Endodermal cell (in vitro differentiated cells): Measurements from ENCODE around the gene MRPL11. TPM values are rescaled to one million over a fixed set of nuclear protein-coding genes. Genes with fewer than 3 reads are reported as not detected.

ENCODE experiments used
- DNase-seq: peaks from one replicate; pipeline ENCODE4 v3.0.0-alpha.2; 2017
- H3K27ac ChIP-seq: 2 replicates; pipeline ENCODE4 v1.5.1; 2013; ENCODE audit warnings: mild to moderate bottlenecking, low read depth, low read length, moderate library complexity
- H3K27me3 ChIP-seq: 2 replicates; pipeline ENCODE4 v1.6.1; 2013; ENCODE audit warnings: mild to moderate bottlenecking, low read length, moderate library complexity; ENCODE audit not compliant: insufficient read depth, control insufficient read depth, poor library complexity, severe bottlenecking
- H3K36me3 ChIP-seq: 2 replicates; pipeline ENCODE4 v1.7.0; 2013; ENCODE audit warnings: mild to moderate bottlenecking, low read length, moderate library complexity; ENCODE audit not compliant: control insufficient read depth, insufficient read depth
- H3K4me1 ChIP-seq: one replicate; pipeline ENCODE4 v1.7.0; 2013; ENCODE audit warnings: low read length; ENCODE audit not compliant: control insufficient read depth, insufficient read depth
- H3K4me3 ChIP-seq: 2 replicates; pipeline ENCODE4 v1.5.1; 2013; ENCODE audit warnings: mild to moderate bottlenecking, low read length, moderate library complexity
- H3K9ac ChIP-seq: 2 replicates; pipeline ENCODE4 v1.6.1; 2013; ENCODE audit warnings: mild to moderate bottlenecking, low read length, moderate library complexity; ENCODE audit not compliant: poor library complexity, severe bottlenecking; ENCODE audit errors: extremely low read depth
- H3K9me3 ChIP-seq: 2 replicates; pipeline ENCODE4 v1.6.1; 2013; ENCODE audit warnings: mild to moderate bottlenecking, low read length, moderate library complexity; ENCODE audit not compliant: control insufficient read depth
- H3K27ac Mint-ChIP-seq: 2 replicates; pipeline ENCODE4 v1.8.0; 2020; ENCODE audit warnings: mixed read lengths
- H3K27me3 Mint-ChIP-seq: 2 replicates; pipeline ENCODE4 v1.8.0; 2021; ENCODE audit warnings: mild to moderate bottlenecking, mixed read lengths; ENCODE audit not compliant: insufficient read depth
- H3K36me3 Mint-ChIP-seq: 2 replicates; pipeline ENCODE4 v1.8.0; 2020; ENCODE audit warnings: low read depth, mixed read lengths
- H3K4me1 Mint-ChIP-seq: 2 replicates; pipeline ENCODE4 v1.8.0; 2020; ENCODE audit warnings: mixed read lengths
- H3K4me3 Mint-ChIP-seq: 2 replicates; pipeline ENCODE4 v1.8.0; 2020; ENCODE audit warnings: mild to moderate bottlenecking, moderate library complexity, mixed read lengths
- H3K9me3 Mint-ChIP-seq: 2 replicates; pipeline ENCODE4 v1.8.0; 2020; ENCODE audit warnings: mild to moderate bottlenecking, mixed read lengths
- CTCF ChIP-seq: fragments of 200-600 bp; sonication (generic); conservative IDR thresholded peaks from 2 replicates; pipeline ENCODE4 v1.5.0; 2021; ENCODE audit warnings: antibody characterized with exemption, mild to moderate bottlenecking
- WGBS, 2 experiments: methylation state at CpG; one replicate each; pipeline versions ENCODE4 v1.1.5 to v1.1.7; 2013; ENCODE audit warnings: missing lambda C conversion rate in 2 of 2, mixed read lengths in 1 of 2; ENCODE audit not compliant: insufficient coverage in 1 of 2, insufficient read length in 1 of 2; 5-methylcytosine and 5-hydroxymethylcytosine counted together
- total RNA-seq, 2 donors: library from RNA; stranded (reverse); fragmentation: NEBNext Ultra II Directional in 1 of 2; extraction: Animal tissue kit (Norgen Biotek cat#: 25700) in 1 of 2; gene quantifications; 2 replicates in 1 of 2; 3 replicates in 1 of 2; pipeline ENCODE4 v1.2.1, GENCODE V29; 2021

The MRPL11 gene
- total RNA-seq, 2 donors from 2014 or later: 84.5 to 111 TPM

- Histone ChIP-seq H3K9ac (no peak overlapping the region), H3K36me3 (no peaks in the 10 kb centered on the region), H3K27ac (no peak overlapping the region), H3K4me3 (no peak overlapping the region), H3K27me3 (peaks cover 43% of the 10 kb centered on the region), H3K4me1 (peaks cover 4% of the 10 kb centered on the region), H3K9me3 (no peaks in the 10 kb centered on the region)
- no peaks in the 10 kb centered on the region for H3K9me3 Mint-ChIP-seq
- peaks cover 89% of the 10 kb centered on the region for H3K27me3 Mint-ChIP-seq
- WGBS, 2 experiments: 62 to 76% methylated on average over 3 of the region's 3 CpGs
- no peak overlapping the region for H3K27ac Mint-ChIP-seq
- no peak for TF ChIP-seq CTCF
- peaks cover 4% of the 10 kb centered on the region for H3K4me1 Mint-ChIP-seq
- DNase-seq: no peak
- H3K4me3 Mint-ChIP-seq: no peak overlapping the region
- no peaks in the 10 kb centered on the region for H3K36me3 Mint-ChIP-seq
Measured at GRCh38 chr11:66418986-66419308, 19.7 kb downstream of the MRPL11 start.

DNA sequence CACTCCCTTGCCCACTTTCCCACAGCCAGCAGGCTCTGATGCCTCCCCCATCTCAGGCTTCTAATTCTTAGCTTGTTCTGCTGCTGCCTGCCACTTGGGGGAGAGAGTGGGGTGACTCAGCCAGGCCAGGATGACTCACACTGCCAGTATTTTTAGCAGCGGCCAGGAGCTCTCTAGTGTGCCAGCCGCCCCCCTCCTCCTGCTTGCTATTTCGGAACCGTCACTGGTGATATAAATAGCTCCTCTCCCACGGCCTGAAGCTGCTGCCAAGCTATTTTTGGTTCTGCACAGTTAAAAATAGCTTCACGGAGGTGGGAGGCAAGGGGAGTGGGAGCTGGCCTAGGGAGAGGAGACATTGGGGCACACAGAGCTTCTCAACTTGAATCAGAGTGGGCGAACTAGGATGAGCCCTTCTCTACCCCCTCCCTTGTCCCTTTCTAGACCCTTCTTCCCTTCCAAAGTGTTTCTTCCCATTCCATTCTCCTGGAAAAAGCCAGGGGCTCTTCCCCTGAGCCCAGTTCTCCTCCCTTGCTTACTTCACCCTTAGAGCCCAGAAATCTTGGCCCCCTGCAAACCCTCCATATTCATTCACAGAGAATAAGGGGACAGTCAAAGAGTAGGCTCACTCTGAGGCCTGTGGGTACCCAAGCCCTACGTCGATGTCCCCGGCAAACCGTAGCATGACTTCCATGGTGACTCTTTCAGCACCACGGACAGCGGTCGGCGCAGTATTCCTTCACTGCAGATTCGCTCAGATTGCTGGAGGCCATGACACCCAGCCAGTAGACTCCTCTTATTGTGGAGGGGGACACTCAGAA, 20.3 kb downstream of the MRPL11 start:
- no peaks in the 10 kb centered on the region for H3K9me3 ChIP-seq
- Mint-ChIP-seq H3K4me1 (peaks cover 4% of the 10 kb centered on the region), H3K27ac (no peak overlapping the region), H3K9me3 (no peaks in the 10 kb centered on the region), H3K4me3 (no peak overlapping the region), H3K36me3 (no peaks in the 10 kb centered on the region), H3K27me3 (peaks cover 86% of the 10 kb centered on the region)
- WGBS, 2 experiments: 5 to 8% methylated on average over 12 to 16 of the region's 16 CpGs
- no peak overlapping the region for H3K4me3 ChIP-seq
- H3K27me3 ChIP-seq: peaks cover 43% of the 10 kb centered on the region
- H3K4me1 ChIP-seq: peaks cover 4% of the 10 kb centered on the region
- DNase-seq: peak; percentile 96
- H3K27ac ChIP-seq: no peak overlapping the region
- peak; percentile 49 for TF ChIP-seq CTCF
- no peak overlapping the region for H3K9ac ChIP-seq
- no peaks in the 10 kb centered on the region for H3K36me3 ChIP-seq

- TF ChIP-seq CTCF: no peak
- Mint-ChIP-seq H3K9me3 (no peaks in the 10 kb centered on the region), H3K27ac (no peak overlapping the region), H3K27me3 (peaks cover 73% of the 10 kb centered on the region), H3K4me3 (no peak overlapping the region), H3K36me3 (no peaks in the 10 kb centered on the region), H3K4me1 (peaks cover 4% of the 10 kb centered on the region)
- Histone ChIP-seq H3K27me3 (peaks cover 43% of the 10 kb centered on the region), H3K27ac (no peak overlapping the region), H3K9ac (no peak overlapping the region), H3K9me3 (no peaks in the 10 kb centered on the region), H3K4me3 (no peak overlapping the region), H3K4me1 (peaks cover 4% of the 10 kb centered on the region), H3K36me3 (no peaks in the 10 kb centered on the region)
- no peak for DNase-seq
- 77 to 80% methylated on average over 4 to 7 of the region's 11 CpGs for WGBS, 2 experiments
Measured at GRCh38 chr11:66417000-66417399, 21.6 kb downstream of the MRPL11 start.
